NT2/D1 (cell line): ENCODE results near the gene SLC12A5.

ENCODE experiments used
- DNase-seq: peaks from one replicate; pipeline ENCODE4 v3.0.0-alpha.2; 2011; ENCODE audit warnings: low read depth, low spot score
- H3K27me3 ChIP-seq: 2 replicates; pipeline ENCODE4 v1.6.0; 2011; ENCODE audit warnings: mild to moderate bottlenecking; ENCODE audit not compliant: insufficient read length, insufficient read depth
- H3K36me3 ChIP-seq: 2 replicates; pipeline ENCODE4 v1.6.1; 2011; ENCODE audit warnings: mild to moderate bottlenecking, low read length, mixed read lengths; ENCODE audit not compliant: insufficient read depth, insufficient read length
- H3K4me1 ChIP-seq: 2 replicates; pipeline ENCODE4 v1.5.1; 2011; ENCODE audit not compliant: insufficient read depth, insufficient read length
- H3K4me3 ChIP-seq: 2 replicates; pipeline ENCODE4 v1.5.1; 2011; ENCODE audit warnings: low read depth; ENCODE audit not compliant: insufficient read length
- H3K9ac ChIP-seq: 2 replicates; pipeline ENCODE4 v1.6.0; 2011; ENCODE audit warnings: low read depth; ENCODE audit not compliant: insufficient read length
- H3K9me3 ChIP-seq: 2 replicates; pipeline ENCODE4 v1.5.1; 2011; ENCODE audit warnings: mild to moderate bottlenecking, low read length; ENCODE audit not compliant: insufficient read depth
- SUZ12 ChIP-seq: IDR thresholded peaks from 2 replicates; pipeline ENCODE4 v1.6.1; 2011; ENCODE audit not compliant: insufficient read length, insufficient read depth; ENCODE audit errors: extremely low read depth
- YY1 ChIP-seq: IDR thresholded peaks from 2 replicates; pipeline ENCODE4 v1.6.1; 2011; ENCODE audit not compliant: insufficient read length, insufficient read depth
- ZNF274 ChIP-seq: IDR thresholded peaks from 2 replicates; pipeline ENCODE4 v1.6.1; 2011; ENCODE audit warnings: mild to moderate bottlenecking, low read depth, low read length

The SLC12A5 gene

DNA sequence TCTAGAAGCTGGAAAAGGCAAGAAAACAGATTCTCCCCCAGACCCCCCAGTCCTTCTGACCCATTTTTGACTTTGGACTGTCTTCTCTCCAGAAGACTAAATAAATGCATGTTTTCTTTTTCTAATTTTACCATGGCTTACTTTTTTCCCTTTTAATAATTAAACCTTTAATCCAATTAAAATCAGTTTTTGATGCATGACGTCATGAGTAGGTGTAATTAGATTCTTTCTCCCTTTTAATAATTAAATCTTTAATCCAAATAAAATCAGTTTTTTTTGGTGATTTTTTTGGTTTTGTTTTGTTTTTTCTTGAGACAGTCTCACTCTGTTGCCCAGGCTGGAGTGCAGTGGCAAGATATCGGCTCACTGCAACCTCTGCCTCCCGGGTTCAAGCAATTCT lies 73.9 kb downstream of the SLC12A5 start:
- no peak for DNase-seq
- H3K9ac ChIP-seq, result no peak overlapping the region
- H3K4me1 ChIP-seq, result no peaks in the 10 kb centered on the region
- no peaks in the 10 kb centered on the region for H3K27me3 ChIP-seq
- no peaks in the 10 kb centered on the region for H3K9me3 ChIP-seq
- H3K4me3 ChIP-seq, result no peak overlapping the region
- TF ChIP-seq ZNF274, result no peak
- H3K36me3 ChIP-seq, result no peaks in the 10 kb centered on the region

DNA sequence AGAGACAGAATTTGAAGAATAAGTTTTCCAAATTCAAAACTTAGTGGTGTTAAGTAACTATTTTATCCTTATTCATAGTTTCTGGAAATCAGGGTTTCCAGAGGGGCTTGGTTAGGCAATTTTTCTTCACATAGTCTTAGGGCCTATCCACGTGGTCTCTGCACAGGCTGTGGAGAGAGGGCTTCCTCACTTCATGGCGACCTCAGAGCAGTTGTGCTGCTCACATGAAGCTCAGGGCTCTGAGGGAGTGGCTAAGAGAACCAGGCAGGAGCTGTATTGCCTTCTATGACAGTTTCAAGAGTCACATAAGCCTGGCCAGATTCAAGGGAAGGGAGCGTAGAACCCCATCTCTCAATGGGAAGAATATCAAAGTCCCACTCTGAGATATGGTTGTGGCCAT lies 75.2 kb downstream of the SLC12A5 start:
- Histone ChIP-seq H3K27me3 (no peaks in the 10 kb centered on the region), H3K4me3 (no peak overlapping the region)

DNA sequence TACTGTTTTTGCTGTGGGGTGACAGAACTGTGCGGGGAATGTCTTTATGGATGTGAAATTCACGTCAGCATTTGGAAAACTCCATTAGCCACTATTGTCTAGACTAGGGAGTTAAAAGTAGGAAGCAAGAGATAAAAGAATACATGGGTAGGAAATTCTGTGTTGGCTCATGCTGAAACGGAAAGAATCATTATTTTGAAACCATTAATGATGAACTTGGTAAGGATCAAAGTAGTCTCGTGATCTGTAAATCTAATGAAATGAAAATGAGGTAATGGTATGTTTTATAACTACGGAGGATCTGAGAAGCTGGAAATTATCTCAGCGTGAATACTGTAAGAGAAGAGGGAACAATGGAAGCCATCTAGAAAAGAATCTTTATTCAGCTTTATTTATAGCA lies 78.0 kb downstream of the SLC12A5 start:
- Histone ChIP-seq H3K9me3 (no peaks in the 10 kb centered on the region), H3K9ac (no peak overlapping the region), H3K4me1 (no peaks in the 10 kb centered on the region), H3K27me3 (peaks cover 8% of the 10 kb centered on the region), H3K36me3 (no peaks in the 10 kb centered on the region), H3K4me3 (no peak overlapping the region)
- no peak for TF ChIP-seq SUZ12
- no peak for TF ChIP-seq YY1
- no peak for TF ChIP-seq ZNF274
- no peak for DNase-seq

More for the DNA sequence above, 75.2 kb downstream of the SLC12A5 start:
- Histone ChIP-seq H3K9me3 (no peaks in the 10 kb centered on the region), H3K36me3 (no peaks in the 10 kb centered on the region), H3K9ac (no peak overlapping the region), H3K4me1 (no peaks in the 10 kb centered on the region)
- DNase-seq, result no peak
- no peak for TF ChIP-seq YY1

DNA sequence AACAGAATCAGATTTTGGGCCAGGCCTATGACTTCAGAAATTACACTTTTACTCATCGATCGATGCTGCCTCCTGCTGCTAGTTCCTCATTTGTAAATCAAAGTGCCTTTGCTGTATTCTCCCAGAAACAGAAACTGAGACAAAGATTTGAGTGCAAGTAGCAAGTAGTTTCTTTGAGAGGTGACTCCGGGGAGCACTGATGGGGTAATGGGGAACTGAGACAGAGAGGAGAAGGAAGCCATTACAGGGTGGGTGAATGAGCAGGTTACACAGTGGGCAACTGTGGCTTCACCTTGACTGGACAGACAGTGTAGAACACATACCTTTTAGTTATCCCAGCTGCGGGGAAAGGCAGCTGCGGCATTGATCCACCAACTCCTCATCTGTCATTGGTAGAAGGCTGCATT lies 79.4 kb downstream of the SLC12A5 start:
- H3K9me3 ChIP-seq, result no peaks in the 10 kb centered on the region
- no peaks in the 10 kb centered on the region for H3K36me3 ChIP-seq
- H3K4me3 ChIP-seq, result no peak overlapping the region
- peaks cover 8% of the 10 kb centered on the region for H3K27me3 ChIP-seq
- DNase-seq, result no peak
- no peaks in the 10 kb centered on the region for H3K4me1 ChIP-seq
- TF ChIP-seq ZNF274 (no peak), SUZ12 (no peak), YY1 (no peak)
- H3K9ac ChIP-seq, result no peak overlapping the region

DNA sequence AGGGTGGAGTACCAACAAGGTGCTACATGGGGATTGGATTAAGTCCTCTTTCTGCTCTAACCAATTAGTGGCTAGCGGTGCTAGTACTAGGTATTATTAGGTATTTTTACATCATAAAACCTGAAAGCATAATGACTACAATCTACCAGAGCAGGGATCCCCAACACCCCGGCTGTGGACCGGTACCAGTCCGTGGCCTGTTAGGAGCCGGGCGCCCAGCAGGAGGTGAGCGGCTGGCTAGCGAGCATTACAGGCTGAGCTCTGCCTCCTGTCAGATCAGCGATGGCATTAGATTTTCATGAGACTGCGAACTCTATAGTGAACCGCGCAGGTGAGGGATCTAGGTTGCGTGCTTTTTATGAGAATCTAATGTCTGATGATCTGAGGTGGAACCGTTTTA lies 80.0 kb downstream of the SLC12A5 start:
- Histone ChIP-seq H3K4me3 (no peak overlapping the region), H3K9ac (no peak overlapping the region)
- TF ChIP-seq YY1 (no peak), ZNF274 (no peak), SUZ12 (no peak)

More for the DNA sequence above, 80.0 kb downstream of the SLC12A5 start:
- no peaks in the 10 kb centered on the region for H3K9me3 ChIP-seq
- peaks cover 8% of the 10 kb centered on the region for H3K27me3 ChIP-seq
- DNase-seq, result no peak
- H3K36me3 ChIP-seq, result no peaks in the 10 kb centered on the region
- H3K4me1 ChIP-seq, result no peaks in the 10 kb centered on the region
